Fibroblast of lung (primary cell): ENCODE measurements around the gene DDAH1. TPM values are rescaled to one million over a fixed set of nuclear protein-coding genes. Genes with fewer than 3 reads are reported as not detected.

Experiments used
- DNase-seq, 2 donors: peaks; one replicate each; pipeline versions ENCODE4 v3.0.0 to v3.0.0-alpha.2; 2010; ENCODE audit warnings: low read depth in 2 of 2
- H2AFZ ChIP-seq: 2 replicates; pipeline ENCODE4 v1.5.1; 2012; ENCODE audit warnings: low read length, control low read depth, inconsistent platforms
- H3K27ac ChIP-seq: 2 replicates; pipeline ENCODE4 v1.5.1; 2011; ENCODE audit warnings: low read length, control low read depth; ENCODE audit not compliant: insufficient read depth
- H3K27me3 ChIP-seq: 2 replicates; pipeline ENCODE4 v1.5.1; 2011; ENCODE audit warnings: mild to moderate bottlenecking, low read length; ENCODE audit not compliant: control insufficient read depth, insufficient read depth
- H3K36me3 ChIP-seq: 2 replicates; pipeline ENCODE4 v1.5.1; 2011; ENCODE audit warnings: low read length; ENCODE audit not compliant: control insufficient read depth, insufficient read depth
- H3K4me1 ChIP-seq: 2 replicates; pipeline ENCODE4 v1.5.1; 2011; ENCODE audit warnings: low read length; ENCODE audit not compliant: control insufficient read depth, insufficient read depth; ENCODE audit errors: extremely low read depth
- H3K4me2 ChIP-seq: 2 replicates; pipeline ENCODE4 v1.5.1; 2011; ENCODE audit warnings: low read length, control low read depth; ENCODE audit not compliant: insufficient read depth; ENCODE audit errors: extremely low read depth
- H3K4me3 ChIP-seq, 4 experiments: fragments of 200-600 bp in 1 of 4; sonication (generic) in 1 of 4; replicated peaks in 1 of 4; 2 replicates each; pipeline ENCODE4 v1.5.1; 2011 to 2016; ENCODE audit warnings: low read length in 4 of 4, low read depth in 3 of 4, mild to moderate bottlenecking in 3 of 4, control low read depth in 2 of 4, inconsistent platforms in 1 of 4, mixed read lengths in 1 of 4; ENCODE audit not compliant: insufficient read depth in 1 of 4; ENCODE audit errors: control extremely low read depth in 1 of 4
- H3K79me2 ChIP-seq: 2 replicates; pipeline ENCODE4 v1.5.1; 2012; ENCODE audit warnings: mild to moderate bottlenecking, low read length, inconsistent platforms; ENCODE audit not compliant: control insufficient read depth, insufficient read depth
- H3K9ac ChIP-seq: 2 replicates; pipeline ENCODE4 v1.5.1; 2011; ENCODE audit warnings: mild to moderate bottlenecking, low read length, control low read depth; ENCODE audit not compliant: insufficient read depth
- H3K9me3 ChIP-seq: 2 replicates; pipeline ENCODE4 v1.5.1; 2012; ENCODE audit warnings: low read depth, low read length; ENCODE audit not compliant: control insufficient read depth, insufficient read depth
- H4K20me1 ChIP-seq: 2 replicates; pipeline ENCODE4 v1.5.1; 2011; ENCODE audit warnings: low read length; ENCODE audit not compliant: control insufficient read depth, insufficient read depth; ENCODE audit errors: extremely low read depth
- CTCF ChIP-seq, 2 donors: IDR thresholded peaks in 1 of 2; conservative IDR thresholded peaks in 1 of 2; 1 replicate in 1 of 2; 2 replicates in 1 of 2; pipeline ENCODE4 v1.5.1; 2011 to 2012; ENCODE audit warnings: low read length in 2 of 2, control low read depth in 1 of 2, inconsistent platforms in 1 of 2, low read depth in 1 of 2, mild to moderate bottlenecking in 1 of 2
- EZH2 ChIP-seq: IDR thresholded peaks from 2 replicates; pipeline ENCODE4 v1.5.1; 2012; ENCODE audit warnings: low read length, control low read depth, mild to moderate bottlenecking; ENCODE audit errors: missing control alignments
- polyA plus RNA-seq, 2 donors: library from polyadenylated mRNA; depleted of rRNA in 1 of 2; stranded (reverse) in 1 of 2; unstranded in 1 of 2; fragments of >200 nt; gene quantifications; 2 replicates each; pipeline ENCODE4 v1.2.1, GENCODE V29; 2011 to 2012; ENCODE audit warnings: missing spikeins in 1 of 2
- total RNA-seq: library from RNA; depleted of rRNA; stranded (reverse); fragments of >200 nt; gene quantifications from 2 replicates; pipeline ENCODE4 v1.2.1, GENCODE V29; 2014

The DDAH1 gene
- total and polyA plus RNA-seq, 2 donors (not counting 1 experiment from before 2014, with no cell fraction given): 50.0 to 218 TPM

- H3K9me3 ChIP-seq: no peaks in the 10 kb centered on the region
- no peak overlapping the region for H3K27ac ChIP-seq
- H3K27me3 ChIP-seq: no peaks in the 10 kb centered on the region
- no peak overlapping the region for H3K4me2 ChIP-seq
- no peak overlapping the region for H3K4me3 ChIP-seq
- H3K36me3 ChIP-seq: peaks cover 1% of the 10 kb centered on the region
- no peaks in the 10 kb centered on the region for H3K79me2 ChIP-seq
- H2AFZ ChIP-seq: no peak overlapping the region
- TF ChIP-seq CTCF (conservative IDR thresholded peaks at IDR 0.05 in 1 of 2, IDR thresholded peaks at IDR 0.05 in 1 of 2; ENCODE audit: low read depth in 1 of 2, low read length in 2 of 2) (no peak), EZH2 (no peak)
- H3K9ac ChIP-seq: no peak overlapping the region
- DNase-seq: no peak
- H4K20me1 ChIP-seq: no peaks in the 10 kb centered on the region
- no peaks in the 10 kb centered on the region for H3K4me1 ChIP-seq
These were observed 13.4 kb upstream of the DDAH1 start for GRCh38 chr1:85478366-85478765.

GRCh38 chr1:85475055-85475454 lies 10.1 kb upstream of the DDAH1 start:
- no peaks in the 10 kb centered on the region for H3K9me3 ChIP-seq
- H3K27ac ChIP-seq: no peak overlapping the region
- no peak overlapping the region for H3K4me3 ChIP-seq
- no peak for TF ChIP-seq CTCF (conservative IDR thresholded peaks at IDR 0.05 in 1 of 2, IDR thresholded peaks at IDR 0.05 in 1 of 2; ENCODE audit: low read depth in 1 of 2, low read length in 2 of 2)
- no peak for TF ChIP-seq EZH2
- DNase-seq: no peak
- H3K79me2 ChIP-seq: no peaks in the 10 kb centered on the region
- H3K4me2 ChIP-seq: no peak overlapping the region
- H4K20me1 ChIP-seq: no peaks in the 10 kb centered on the region
- no peak overlapping the region for H2AFZ ChIP-seq
- no peaks in the 10 kb centered on the region for H3K4me1 ChIP-seq
- H3K36me3 ChIP-seq: peaks cover 1% of the 10 kb centered on the region
- no peaks in the 10 kb centered on the region for H3K27me3 ChIP-seq
- H3K9ac ChIP-seq: no peak overlapping the region

GRCh38 chr1:85473390-85473789 lies 8.4 kb upstream of the DDAH1 start:
- no peak overlapping the region for H3K4me3 ChIP-seq
- H4K20me1 ChIP-seq: no peaks in the 10 kb centered on the region
- TF ChIP-seq CTCF (conservative IDR thresholded peaks at IDR 0.05 in 1 of 2, IDR thresholded peaks at IDR 0.05 in 1 of 2; ENCODE audit: low read depth in 1 of 2, low read length in 2 of 2) (no peak), EZH2 (no peak)
- no peak overlapping the region for H3K4me2 ChIP-seq
- peak; percentile 50 to 91 for DNase-seq
- H3K4me1 ChIP-seq: no peaks in the 10 kb centered on the region
- no peak overlapping the region for H2AFZ ChIP-seq
- no peaks in the 10 kb centered on the region for H3K79me2 ChIP-seq
- H3K36me3 ChIP-seq: peaks cover 1% of the 10 kb centered on the region
- no peaks in the 10 kb centered on the region for H3K9me3 ChIP-seq
- no peaks in the 10 kb centered on the region for H3K27me3 ChIP-seq
- no peak overlapping the region for H3K27ac ChIP-seq
- no peak overlapping the region for H3K9ac ChIP-seq
